Upper lobe of left lung (tissue), 6 donors: ENCODE data around the gene TMEM62. TPM values are rescaled to one million over a fixed set of nuclear protein-coding genes. Genes with fewer than 3 reads are reported as not detected.
"Not testable (repeated sequence)": the region's sequence is repeated elsewhere in the genome, so short reads cannot be mapped to it uniquely, and the experiment has no call there.

Experiments used
- ATAC-seq, 2 donors: fragments of 200-7000 bp; cut with Tn5 transposase; one replicate each; pipeline ENCODE4 v1.9.1; 2022; ENCODE audit warnings: mild to moderate bottlenecking in 2 of 2, moderate library complexity in 2 of 2; ENCODE audit not compliant: low FRiP score in 2 of 2
- DNase-seq, 2 donors: peaks; one replicate each; pipeline ENCODE4 v3.0.0-alpha.2; 2019 to 2020
- H3K27ac ChIP-seq, 4 donors: fragments of 200-600 bp; sonication (generic); one replicate each; pipeline ENCODE4 v1.5.1; 2016 to 2019
- H3K27me3 ChIP-seq, 4 donors: fragments of 200-600 bp; sonication (generic); one replicate each; pipeline ENCODE4 v1.5.1; 2017 to 2019
- H3K36me3 ChIP-seq, 4 donors: fragments of 200-600 bp; sonication (generic); one replicate each; pipeline ENCODE4 v1.5.1; 2016 to 2019
- H3K4me1 ChIP-seq, 4 donors: fragments of 200-600 bp; sonication (generic); one replicate each; pipeline ENCODE4 v1.5.1; 2018 to 2019
- H3K4me3 ChIP-seq, 4 donors: fragments of 200-600 bp; sonication (generic); one replicate each; pipeline ENCODE4 v1.5.1; 2017 to 2019; ENCODE audit warnings: mild to moderate bottlenecking in 2 of 4, moderate library complexity in 1 of 4
- H3K9me3 ChIP-seq, 4 donors: fragments of 200-600 bp; sonication (generic); one replicate each; pipeline ENCODE4 v1.5.1; 2018 to 2019
- CTCF ChIP-seq, 6 experiments: fragments of 450-650 bp in 4 of 6; fragments of 200-600 bp in 2 of 6; sonication (generic) in 2 of 6; IDR thresholded peaks; one replicate each; pipeline ENCODE4 v1.5.1; 2016 to 2019; ENCODE audit warnings: antibody characterized with exemption in 6 of 6
- EP300 ChIP-seq, 4 donors: sonication (generic); formaldehyde crosslinking; IDR thresholded peaks; one replicate each; pipeline ENCODE4 v1.5.1; 2017; ENCODE audit warnings: antibody characterized with exemption in 4 of 4, control low read depth in 2 of 4
- POLR2A ChIP-seq, 4 donors: fragments of 450-650 bp; IDR thresholded peaks; one replicate each; pipeline ENCODE4 v1.5.1; 2016 to 2017; ENCODE audit warnings: antibody characterized with exemption in 4 of 4, mild to moderate bottlenecking in 2 of 4
- POLR2AphosphoS5 ChIP-seq, 2 donors: sonication (generic); formaldehyde crosslinking; IDR thresholded peaks; one replicate each; pipeline ENCODE4 v1.5.1; 2017; ENCODE audit warnings: antibody characterized with exemption in 2 of 2
- WGBS, 2 donors: methylation state at CpG; one replicate each; pipeline ENCODE4 v1.1.5; 2017 to 2018; 5-methylcytosine and 5-hydroxymethylcytosine counted together
- total RNA-seq, 6 donors: library from RNA; depleted of rRNA in 4 of 6; stranded (reverse); fragments of >200 nt in 4 of 6; gene quantifications; one replicate each; pipeline versions ENCODE4 v1.1.0 to v1.2.1, GENCODE V29; 2016 to 2021
- donor health status: DM: no; HTN: no; CAD: no; lungs with moderate emphysema.
- donor health status: DM: no; HTN: yes; CAD: no; lungs with severe emphysema.

TMEM62 gene
- total RNA-seq, 6 donors from 2014 or later: 20.9 to 45.1 (median 25.1) TPM

DNA sequence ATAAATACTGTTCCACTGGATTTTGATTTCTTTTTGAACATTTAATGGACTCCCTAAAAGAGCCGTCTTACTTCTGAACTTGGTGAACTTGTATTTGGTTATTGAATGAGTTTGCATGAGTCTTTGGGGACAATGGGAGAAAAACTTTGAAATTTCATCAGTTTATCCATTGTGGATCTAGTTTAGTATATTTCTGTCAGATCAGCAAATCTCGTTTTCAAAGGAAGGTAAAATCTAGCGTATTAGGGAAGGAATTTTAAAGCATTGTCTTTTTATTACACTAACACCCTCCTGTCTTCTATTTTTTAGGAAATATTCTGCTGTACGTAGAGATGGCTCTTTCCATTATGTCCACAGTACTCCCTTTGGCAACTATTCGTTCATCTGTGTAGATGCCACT, 12.8 kb downstream of the TMEM62 start:
- TF ChIP-seq EP300 (IDR thresholded peaks at IDR 0.05) (no peak), POLR2A (IDR thresholded peaks at IDR 0.05) (no peak), CTCF (IDR thresholded peaks at IDR 0.05) (no peak), POLR2AphosphoS5 (IDR thresholded peaks at IDR 0.05) (no peak)
- peaks cover 7 to 51% (median 18%) of the 10 kb centered on the region in 4 donors for H3K36me3 ChIP-seq
- H3K27ac ChIP-seq: no peak overlapping the region
- DNase-seq: no peak
- peaks cover 3 to 7% (median 4%) of the 10 kb centered on the region in 4 donors for H3K4me1 ChIP-seq
- ATAC-seq: no peak
- H3K4me3 ChIP-seq: no peak overlapping the region
- WGBS, 2 donors: 91 to 94% methylated on average over 5 of the region's 5 CpGs
- no peaks in the 10 kb centered on the region for H3K27me3 ChIP-seq
- H3K9me3 ChIP-seq: no peaks in the 10 kb centered on the region

DNA sequence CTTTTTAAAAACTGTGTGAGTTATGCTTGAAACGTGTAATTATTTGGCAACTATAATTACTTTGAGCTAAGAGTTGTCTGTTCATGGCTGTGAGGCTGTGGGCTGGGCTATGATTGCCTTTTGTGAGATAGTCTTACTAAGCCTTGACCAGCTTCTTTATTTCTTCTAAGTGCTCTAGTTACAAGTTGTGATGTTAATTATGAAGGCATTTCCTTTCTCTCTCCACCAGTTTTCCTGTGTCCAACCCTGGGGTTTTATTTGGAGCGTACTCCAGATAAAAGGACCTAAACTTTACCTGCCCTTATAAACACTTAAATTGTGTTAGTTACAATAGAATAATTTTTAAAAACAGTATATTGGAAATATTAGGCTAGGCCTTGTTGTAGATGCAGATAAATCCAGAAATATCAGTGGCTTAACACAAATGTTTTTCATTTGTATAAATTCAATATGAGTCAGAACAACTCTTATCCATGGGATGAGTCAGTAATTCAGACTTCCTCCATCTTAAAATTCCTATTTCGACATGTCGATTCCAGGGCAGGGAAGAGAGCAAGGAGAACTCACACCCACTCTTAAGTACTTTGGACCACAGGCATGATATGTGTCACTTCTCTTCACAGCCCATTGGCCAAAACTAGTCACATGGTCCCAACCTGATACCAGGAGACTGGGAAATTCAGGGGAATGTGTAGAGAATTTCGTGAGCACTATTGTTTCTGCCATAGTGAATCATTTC, 17.0 kb downstream of the TMEM62 start:
- ATAC-seq (no peak), DNase-seq (no peak)
- Histone ChIP-seq H3K27ac (no peak overlapping the region), H3K36me3 (peaks cover 13 to 85% (median 27%) of the 10 kb centered on the region in 4 donors), H3K4me1 (no peaks in the 10 kb centered on the region), H3K9me3 (no peaks in the 10 kb centered on the region), H3K27me3 (no peaks in the 10 kb centered on the region), H3K4me3 (no peak overlapping the region)
- TF ChIP-seq EP300 (IDR thresholded peaks at IDR 0.05) (no peak), POLR2A (IDR thresholded peaks at IDR 0.05) (no peak), POLR2AphosphoS5 (IDR thresholded peaks at IDR 0.05) (no peak), CTCF (IDR thresholded peaks at IDR 0.05) (no peak)
- 92 to 93% methylated on average over 5 of the region's 5 CpGs for WGBS, 2 donors

DNA sequence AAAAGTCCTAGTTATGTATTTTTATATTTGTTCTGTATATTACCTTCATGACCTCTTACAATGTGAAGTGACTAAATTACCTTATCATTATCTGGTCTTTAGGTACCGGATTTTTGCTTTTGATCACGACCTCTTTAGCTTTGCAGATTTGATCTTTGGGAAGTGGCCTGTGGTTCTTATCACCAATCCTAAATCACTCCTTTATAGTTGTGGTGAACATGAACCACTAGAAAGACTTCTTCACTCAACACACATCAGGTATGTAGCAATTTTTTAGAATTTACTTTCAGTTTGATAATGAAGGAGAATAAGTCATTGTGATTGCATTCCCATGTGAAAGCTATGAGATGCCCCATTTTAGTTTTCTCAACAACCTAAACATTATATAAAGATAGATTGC, 18.3 kb downstream of the TMEM62 start:
- H3K27me3 ChIP-seq: no peaks in the 10 kb centered on the region
- H3K27ac ChIP-seq: no peak overlapping the region
- no peak for TF ChIP-seq POLR2A (IDR thresholded peaks at IDR 0.05)
- no peak for TF ChIP-seq EP300 (IDR thresholded peaks at IDR 0.05)
- no peak for TF ChIP-seq CTCF (IDR thresholded peaks at IDR 0.05)
- TF ChIP-seq POLR2AphosphoS5 (IDR thresholded peaks at IDR 0.05): no peak
- WGBS, 2 donors: 85 to 86% methylated on average over 2 of the region's 2 CpGs
- H3K4me3 ChIP-seq: no peak overlapping the region
- H3K9me3 ChIP-seq: no peaks in the 10 kb centered on the region
- H3K4me1 ChIP-seq: no peaks in the 10 kb centered on the region
- ATAC-seq (no peak), DNase-seq (no peak)
- peaks cover 13 to 94% (median 27%) of the 10 kb centered on the region in 4 donors for H3K36me3 ChIP-seq

GRCh38 chr15:43153269-43153668, 19.9 kb downstream of the TMEM62 start:
- no peak for DNase-seq
- H3K27ac ChIP-seq: no peak overlapping the region
- no peaks in the 10 kb centered on the region for H3K27me3 ChIP-seq
- no peaks in the 10 kb centered on the region for H3K4me1 ChIP-seq
- ATAC-seq: no peak
- TF ChIP-seq CTCF (IDR thresholded peaks at IDR 0.05) (no peak), POLR2A (IDR thresholded peaks at IDR 0.05) (no peak), EP300 (IDR thresholded peaks at IDR 0.05) (no peak), POLR2AphosphoS5 (IDR thresholded peaks at IDR 0.05) (no peak)
- no peak overlapping the region for H3K4me3 ChIP-seq
- no peaks in the 10 kb centered on the region for H3K9me3 ChIP-seq
- peaks cover 13 to 82% (median 23%) of the 10 kb centered on the region in 4 donors for H3K36me3 ChIP-seq

- TF ChIP-seq CTCF (IDR thresholded peaks at IDR 0.05) (no peak), POLR2A (IDR thresholded peaks at IDR 0.05) (no peak), POLR2AphosphoS5 (IDR thresholded peaks at IDR 0.05) (no peak), EP300 (IDR thresholded peaks at IDR 0.05) (no peak)
- no peaks in the 10 kb centered on the region for H3K4me1 ChIP-seq
- no peak overlapping the region for H3K4me3 ChIP-seq
- 93 to 94% methylated on average over 2 of the region's 2 CpGs for WGBS, 2 donors
- H3K9me3 ChIP-seq: no peaks in the 10 kb centered on the region
- no peaks in the 10 kb centered on the region for H3K27me3 ChIP-seq
- ATAC-seq: no peak
- no peak overlapping the region for H3K27ac ChIP-seq
- DNase-seq: no peak
- peaks cover 0 to 66% (median 11%) of the 10 kb centered on the region in 4 donors for H3K36me3 ChIP-seq
Measured at GRCh38 chr15:43165801-43166325, 32.5 kb downstream of the TMEM62 start.

- not testable (repeated sequence) for H3K4me1 ChIP-seq, H3K9me3 ChIP-seq, H3K27me3 ChIP-seq, H3K4me3 ChIP-seq, H3K27ac ChIP-seq, ATAC-seq
- peak in 1 of 2 donors; percentile 61 for DNase-seq
- WGBS, 2 donors: 96% methylated on average over 26 of the region's 28 CpGs; no CpG with 5 or more reads in 1 of the 2 donors
- H3K36me3 ChIP-seq: peaks cover 2 to 64% (median 7%) of the 10 kb centered on the region in 4 donors
Measured at GRCh38 chr15:43167261-43167660, 33.9 kb downstream of the TMEM62 start.
